ENCODE data around the gene PEAR1. TPM values are rescaled to one million over a fixed set of nuclear protein-coding genes. Genes with fewer than 3 reads are reported as not detected.

PEAR1 gene
- total RNA-seq, 1 experiment from 2014 or later, result 11.9 TPM

- no peaks in the 10 kb centered on the region for H4K20me1 ChIP-seq (ENCODE audit: low read length)
- intact Hi-C loops (cut with micrococcal nuclease), result no loop called here
- H3K27me3 ChIP-seq (ENCODE audit: low read length), result no peaks in the 10 kb centered on the region
- TF ChIP-seq EZH2 (IDR thresholded peaks at IDR 0.05; ENCODE audit: low read length, unreplicated experiment) (no peak), EZH2phosphoT487 (IDR thresholded peaks at IDR 0.05; ENCODE audit: borderline replicate concordance, low read length) (no peak), CTCF (conservative IDR thresholded peaks at IDR 0.05; ENCODE audit: low read depth, low read length) (no peak)
- no peaks in the 10 kb centered on the region for H3K9me2 ChIP-seq (replicated peaks; ENCODE audit: low read length)
- no peak overlapping the region for H3K4me2 ChIP-seq (ENCODE audit: low read length)
- H3K4me1 ChIP-seq (ENCODE audit: insufficient read depth, low read length), result no peaks in the 10 kb centered on the region
- POLR2A ChIA-PET (ENCODE audit: unreplicated experiment), result no interaction called here
- no peak overlapping the region for H3K27ac ChIP-seq (ENCODE audit: low read length)
- no peaks in the 10 kb centered on the region for H3K79me2 ChIP-seq (ENCODE audit: low read length)
- H3F3A ChIP-seq (ENCODE audit: low read length, unreplicated experiment), result no peaks in the 10 kb centered on the region
- DNase-seq (no peak), ATAC-seq (no peak)
- no TSS peak for BruUV-seq (replicated peaks)
- H2AFZ ChIP-seq (ENCODE audit: low read length), result no peak overlapping the region
- no peak overlapping the region for H3K9ac ChIP-seq (ENCODE audit: low read length)
- no peaks in the 10 kb centered on the region for H3K36me3 ChIP-seq (ENCODE audit: low read depth, low read length)
- no peaks in the 10 kb centered on the region for H3K9me3 ChIP-seq (ENCODE audit: low read length)
- H3K4me3 ChIP-seq (ENCODE audit: low read length), result no peak overlapping the region
- CTCF ChIA-PET, result no interaction called here
Measured at GRCh38 chr1:156846643-156847042, 46.9 kb upstream of the PEAR1 start.

- CTCF ChIA-PET, result interaction anchor here (0.7 kb wide), 1 partner anchor 38 kb away, joined by 3 read pairs; no protein-coding TSS in a partner anchor
- Histone ChIP-seq H3K9me3 (ENCODE audit: low read length) (no peaks in the 10 kb centered on the region), H3K4me3 (ENCODE audit: low read length) (no peak overlapping the region)
Measured at GRCh38 chr1:156847591-156848460, 45.7 kb upstream of the PEAR1 start.

More at GRCh38 chr1:156847591-156848460, 45.7 kb upstream of the PEAR1 start:
- intact Hi-C loops (cut with micrococcal nuclease), result no loop called here
- Histone ChIP-seq H3K27me3 (ENCODE audit: low read length) (no peaks in the 10 kb centered on the region), H3K4me2 (ENCODE audit: low read length) (no peak overlapping the region), H3K27ac (ENCODE audit: low read length) (no peak overlapping the region), H3K4me1 (ENCODE audit: insufficient read depth, low read length) (0 out of 2 replicates have a peak, but pooled peaks cover 5% of the 10 kb centered on the region), H4K20me1 (ENCODE audit: low read length) (no peaks in the 10 kb centered on the region), H3K9me2 (replicated peaks; ENCODE audit: low read length) (no peaks in the 10 kb centered on the region), H3K9ac (ENCODE audit: low read length) (no peak overlapping the region), H3K79me2 (ENCODE audit: low read length) (no peaks in the 10 kb centered on the region), H3F3A (ENCODE audit: low read length, unreplicated experiment) (no peaks in the 10 kb centered on the region), H3K36me3 (ENCODE audit: low read depth, low read length) (no peaks in the 10 kb centered on the region), H2AFZ (ENCODE audit: low read length) (no peak overlapping the region)
- BruUV-seq (replicated peaks), result no TSS peak
- DNase-seq, result no peak
- no peak for ATAC-seq
- no peak for TF ChIP-seq EZH2phosphoT487 (IDR thresholded peaks at IDR 0.05; ENCODE audit: borderline replicate concordance, low read length)
- TF ChIP-seq EZH2 (IDR thresholded peaks at IDR 0.05; ENCODE audit: low read length, unreplicated experiment), result no peak
- TF ChIP-seq CTCF (conservative IDR thresholded peaks at IDR 0.05; ENCODE audit: low read depth, low read length), result no peak
- POLR2A ChIA-PET (ENCODE audit: unreplicated experiment), result no interaction called here
